IPS-20b (cell line): ENCODE results near the gene MINDY4.
A peak's percentile ranks its signal among the peaks of the same experiment; 100 is the strongest.

ENCODE experiments used
- H3K27ac ChIP-seq: one replicate; pipeline ENCODE4 v1.5.1; 2013; ENCODE audit warnings: low read length
- H3K27me3 ChIP-seq: 2 replicates; pipeline ENCODE4 v1.6.1; 2013; ENCODE audit warnings: mild to moderate bottlenecking, low read length, inconsistent platforms; ENCODE audit not compliant: insufficient read depth
- H3K36me3 ChIP-seq: 2 replicates; pipeline ENCODE4 v1.6.1; 2013; ENCODE audit warnings: low read depth, mild to moderate bottlenecking, inconsistent platforms, low read length, moderate library complexity; ENCODE audit not compliant: insufficient read depth
- H3K4me1 ChIP-seq: 2 replicates; pipeline ENCODE4 v1.6.1; 2013; ENCODE audit warnings: mild to moderate bottlenecking, control low read depth, inconsistent platforms, low read length, moderate library complexity; ENCODE audit not compliant: insufficient read depth
- H3K4me3 ChIP-seq: 2 replicates; pipeline ENCODE4 v1.5.1; 2013; ENCODE audit warnings: mild to moderate bottlenecking, low read length, inconsistent platforms
- H3K9ac ChIP-seq: 2 replicates; pipeline ENCODE4 v1.6.1; 2013; ENCODE audit warnings: low read depth, mild to moderate bottlenecking, inconsistent platforms, low read length, moderate library complexity
- H3K9me3 ChIP-seq: 2 replicates; pipeline ENCODE4 v1.6.1; 2013; ENCODE audit warnings: mild to moderate bottlenecking, low read depth, low read length, inconsistent platforms; ENCODE audit not compliant: insufficient read depth

Gene MINDY4

DNA sequence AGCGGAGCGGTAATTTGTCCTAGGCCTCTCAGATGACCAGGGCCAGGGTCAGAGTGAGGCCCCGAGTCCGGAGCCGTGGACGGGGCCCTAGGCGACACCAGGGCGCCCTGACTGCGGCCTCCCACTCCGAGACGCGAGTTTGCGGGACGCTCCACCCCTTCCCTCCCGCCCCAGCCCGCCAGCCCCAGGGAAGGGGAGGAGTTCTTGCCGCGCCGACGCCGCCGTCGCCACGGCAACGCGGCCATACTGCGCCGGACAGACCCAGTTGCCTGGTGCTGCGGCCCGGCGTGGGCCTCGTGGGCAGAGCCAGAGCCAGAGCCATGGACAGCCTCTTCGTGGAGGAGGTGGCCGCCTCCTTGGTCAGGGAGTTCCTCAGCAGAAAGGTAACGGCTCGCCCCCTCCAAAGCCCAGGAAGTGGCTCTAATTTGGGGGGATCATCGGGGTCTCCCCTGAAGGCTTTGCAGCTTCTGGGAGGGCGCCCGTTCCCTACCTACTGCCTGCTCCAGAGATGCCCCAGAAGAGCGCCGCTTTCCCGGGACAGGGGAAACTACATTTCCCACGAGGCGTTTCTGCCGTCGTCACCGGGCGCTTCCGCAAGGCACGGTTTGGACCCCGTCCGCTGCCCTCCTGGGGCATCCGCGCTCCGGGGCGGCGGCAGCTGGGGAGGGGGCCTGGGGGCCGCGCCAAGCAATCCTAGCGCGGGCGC lies at the start of gene MINDY4:
Gene MINDY4, plus strand, starts transcription at position 244 of the 706 bp plus-strand sequence. Its CDS starts 77 bp downstream, at position 321.
- Histone ChIP-seq H3K27ac (peak within 1 kb of the TSS; percentile 57), H3K4me3 (peak within 1 kb of the TSS; percentile 96), H3K9me3 (no peaks in the 10 kb centered on the region), H3K9ac (peak within 1 kb of the TSS; percentile 85), H3K4me1 (peaks cover 2% of the 10 kb centered on the region; the same call in 1 of the 2 replicates), H3K27me3 (0 out of 2 replicates have a peak, but pooled peaks cover 8% of the 10 kb centered on the region), H3K36me3 (no peaks in the 10 kb centered on the region)

DNA sequence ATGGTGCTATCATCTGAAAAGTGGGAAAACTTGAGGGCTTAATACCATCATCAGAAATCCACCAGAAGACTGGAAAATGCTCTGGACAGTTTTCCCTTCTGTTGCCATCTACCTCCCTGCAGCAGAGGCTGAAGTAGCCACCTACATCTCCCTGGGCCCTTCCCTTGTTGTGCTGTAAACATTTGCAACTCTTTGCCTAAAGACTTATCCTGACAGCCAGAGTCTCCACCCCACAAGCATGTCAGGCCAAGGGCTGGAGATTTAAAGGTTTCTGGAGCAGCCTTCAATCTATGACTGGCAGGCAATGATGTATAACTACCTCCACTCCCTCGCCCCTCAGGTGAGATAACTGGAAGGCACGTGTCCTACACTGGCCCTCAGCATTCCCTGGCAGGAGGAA lies 49.0 kb upstream of the MINDY4 start:
- Histone ChIP-seq H3K27me3 (peaks cover 8% of the 10 kb centered on the region), H3K36me3 (no peaks in the 10 kb centered on the region), H3K27ac (no peak overlapping the region), H3K4me1 (peaks cover 9% of the 10 kb centered on the region; the same call in 1 of the 2 replicates), H3K9me3 (peaks cover 17% of the 10 kb centered on the region), H3K9ac (no peak overlapping the region), H3K4me3 (no peak overlapping the region)

DNA sequence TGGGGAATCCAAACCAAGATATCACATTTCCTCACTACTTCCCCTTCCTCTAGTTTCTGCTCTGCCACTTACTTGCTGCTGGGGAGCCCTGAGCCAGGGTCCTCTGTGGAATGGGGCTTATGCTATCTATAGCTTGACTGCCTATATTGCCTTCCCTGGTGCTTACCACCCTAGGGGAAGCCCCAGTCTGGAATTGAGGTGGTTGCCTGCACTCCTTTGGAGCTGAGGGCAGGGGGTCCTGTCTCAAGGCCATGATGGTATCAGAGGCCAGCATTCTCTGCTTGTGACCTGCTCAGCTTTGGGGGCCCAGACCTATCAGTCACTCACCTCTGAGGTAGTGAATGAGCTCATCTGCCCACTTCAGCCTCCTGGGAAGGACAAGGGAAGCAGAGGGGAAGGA lies 48.5 kb upstream of the MINDY4 start:
- H3K27me3 ChIP-seq: peaks cover 8% of the 10 kb centered on the region
- H3K4me3 ChIP-seq: no peak overlapping the region
- H3K9me3 ChIP-seq: peaks cover 16% of the 10 kb centered on the region
- peaks cover 11% of the 10 kb centered on the region; the same call in 1 of the 2 replicates for H3K4me1 ChIP-seq
- H3K9ac ChIP-seq: no peak overlapping the region
- no peaks in the 10 kb centered on the region for H3K36me3 ChIP-seq
- no peak overlapping the region for H3K27ac ChIP-seq

DNA sequence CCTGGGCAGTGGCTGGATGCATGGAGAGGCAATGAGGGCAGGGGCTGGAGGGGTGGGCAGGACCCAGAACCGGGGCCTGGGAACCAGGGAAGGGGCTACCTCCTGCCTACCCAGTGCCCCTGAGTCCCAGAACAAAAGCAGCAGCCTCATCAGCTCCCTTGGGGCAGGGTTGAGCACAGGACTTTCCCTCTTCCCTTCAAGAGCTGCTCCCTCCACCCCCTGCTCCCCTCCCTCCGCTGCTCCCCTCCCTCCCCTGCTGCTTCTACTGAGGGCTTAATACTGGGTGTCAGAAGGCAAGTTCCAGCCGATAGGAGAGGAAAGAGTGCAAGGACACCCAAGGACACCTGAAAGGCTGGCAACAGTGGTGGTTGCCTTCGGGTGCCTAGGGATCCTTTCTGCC lies 47.4 kb upstream of the MINDY4 start:
- Histone ChIP-seq H3K36me3 (no peaks in the 10 kb centered on the region), H3K27ac (no peak overlapping the region), H3K27me3 (peaks cover 8% of the 10 kb centered on the region), H3K9ac (no peak overlapping the region), H3K4me3 (no peak overlapping the region), H3K4me1 (peaks cover 11% of the 10 kb centered on the region; the same call in 1 of the 2 replicates), H3K9me3 (peaks cover 5% of the 10 kb centered on the region; the same call in 1 of the 2 replicates)

DNA sequence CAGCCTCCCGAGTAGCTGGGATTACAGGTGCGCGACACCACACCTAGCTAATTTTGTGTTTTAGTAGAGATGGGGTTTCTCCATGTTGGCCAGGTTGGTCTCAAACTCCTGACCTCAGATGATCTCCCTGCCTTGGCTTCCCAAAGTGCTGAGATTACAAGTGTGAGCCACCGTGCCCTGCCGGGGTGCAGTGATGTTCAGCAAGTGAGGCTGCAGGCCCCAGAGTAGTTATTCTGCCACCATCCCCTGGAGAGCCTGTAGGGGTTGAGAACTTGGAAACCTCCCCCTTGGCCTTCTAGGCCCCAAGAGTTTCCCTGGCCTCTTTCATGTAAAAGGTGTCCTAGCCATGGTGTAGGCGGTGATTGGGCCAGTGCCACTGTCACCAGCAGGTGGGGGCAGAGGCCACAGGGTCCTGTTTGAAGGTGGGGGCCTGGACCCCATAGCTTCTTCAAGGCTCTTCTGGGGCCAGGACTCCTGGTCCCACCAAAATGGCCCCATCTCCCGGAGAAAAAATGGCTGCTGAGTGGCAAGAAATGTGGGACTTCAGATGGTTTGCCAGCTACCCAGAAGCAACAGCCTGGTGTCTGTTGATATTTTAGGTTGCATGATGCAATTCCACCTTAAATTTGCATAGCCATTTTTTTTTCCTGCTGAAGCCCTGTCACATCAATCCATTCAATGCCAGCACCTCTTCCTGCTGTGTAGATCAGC lies 44.8 kb upstream of the MINDY4 start:
- Histone ChIP-seq H3K9me3 (no peaks in the 10 kb centered on the region), H3K36me3 (no peaks in the 10 kb centered on the region), H3K9ac (peak overlapping the region; percentile 7; the same call in 1 of the 2 replicates), H3K4me3 (no peak overlapping the region), H3K27ac (peak overlapping the region; percentile 12), H3K27me3 (peaks cover 8% of the 10 kb centered on the region), H3K4me1 (peaks cover 11% of the 10 kb centered on the region; the same call in 1 of the 2 replicates)

DNA sequence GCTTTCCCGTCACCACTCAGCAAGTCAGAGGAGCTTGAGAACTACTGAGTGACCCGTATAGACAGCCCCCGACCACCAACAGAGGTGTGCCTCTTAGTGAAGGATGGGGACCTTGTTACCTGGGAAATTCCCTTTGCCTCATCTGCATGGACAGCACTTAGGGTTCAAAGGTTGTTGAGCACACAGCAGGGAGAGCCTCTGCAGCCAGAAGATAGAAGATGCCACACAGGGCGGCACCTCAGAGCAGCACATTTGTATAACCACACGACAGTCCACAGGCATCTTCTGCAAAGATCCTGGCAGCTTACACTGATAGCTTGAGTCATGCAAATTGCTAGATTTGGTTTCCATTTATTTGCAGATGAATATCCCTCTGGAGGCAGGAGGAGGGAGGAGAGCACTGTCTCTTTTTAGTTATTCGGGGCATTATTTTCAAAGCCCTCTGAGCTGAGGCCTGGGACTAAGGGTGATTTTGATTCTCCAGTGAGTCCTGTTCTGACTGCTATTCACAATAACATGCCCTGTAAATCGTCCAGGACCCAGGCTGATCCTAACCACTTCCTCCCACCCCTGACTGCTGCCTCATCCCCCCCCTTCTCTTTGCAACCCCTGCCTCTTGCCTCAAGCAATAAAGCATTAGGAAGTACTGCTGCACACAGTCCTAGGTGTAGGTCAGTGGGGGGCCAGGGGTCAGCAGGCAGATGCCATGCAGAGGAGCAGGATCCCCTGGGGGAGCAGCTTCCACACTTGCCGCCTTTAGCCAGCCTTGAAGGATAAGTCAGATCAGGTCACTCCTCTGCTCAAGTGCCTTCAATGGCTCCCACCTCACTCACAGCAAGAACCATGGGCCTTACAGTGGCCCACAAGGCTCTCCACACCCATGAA lies 43.9 kb upstream of the MINDY4 start:
- H3K27ac ChIP-seq: peak overlapping the region; percentile 12
- H3K9me3 ChIP-seq: no peaks in the 10 kb centered on the region
- H3K36me3 ChIP-seq: no peaks in the 10 kb centered on the region
- H3K4me3 ChIP-seq: no peak overlapping the region
- peaks cover 8% of the 10 kb centered on the region for H3K27me3 ChIP-seq
- peak overlapping the region; percentile 7; the same call in 1 of the 2 replicates for H3K9ac ChIP-seq
- peaks cover 11% of the 10 kb centered on the region; the same call in 1 of the 2 replicates for H3K4me1 ChIP-seq

DNA sequence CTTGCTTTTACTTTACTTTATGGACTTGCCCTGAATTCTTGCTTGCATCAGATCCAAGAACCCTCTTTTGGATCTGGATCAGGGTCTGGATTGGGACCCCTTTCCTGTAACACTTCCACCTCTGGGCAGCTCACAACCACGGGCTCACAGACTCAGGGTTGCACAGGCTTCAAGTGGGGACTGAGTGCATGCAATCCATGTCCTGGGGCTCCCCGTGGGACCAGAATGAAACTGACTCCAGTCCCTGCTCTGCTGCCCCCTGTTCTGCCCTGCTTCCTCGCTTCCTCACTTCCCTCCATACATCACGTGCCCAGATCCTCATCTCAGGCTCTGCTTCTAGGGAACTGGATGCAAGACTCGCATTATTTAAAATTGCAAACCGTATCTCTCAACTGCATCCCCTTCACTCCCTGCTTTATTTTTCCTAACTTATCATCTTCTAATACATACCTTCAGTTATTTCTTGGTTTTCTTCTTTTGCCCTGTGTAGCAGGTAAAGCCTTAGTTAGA lies 42.6 kb upstream of the MINDY4 start:
- Histone ChIP-seq H3K4me3 (no peak overlapping the region), H3K36me3 (no peaks in the 10 kb centered on the region), H3K9ac (no peak overlapping the region), H3K27ac (no peak overlapping the region), H3K9me3 (no peaks in the 10 kb centered on the region), H3K27me3 (peaks cover 8% of the 10 kb centered on the region), H3K4me1 (peaks cover 11% of the 10 kb centered on the region; the same call in 1 of the 2 replicates)

DNA sequence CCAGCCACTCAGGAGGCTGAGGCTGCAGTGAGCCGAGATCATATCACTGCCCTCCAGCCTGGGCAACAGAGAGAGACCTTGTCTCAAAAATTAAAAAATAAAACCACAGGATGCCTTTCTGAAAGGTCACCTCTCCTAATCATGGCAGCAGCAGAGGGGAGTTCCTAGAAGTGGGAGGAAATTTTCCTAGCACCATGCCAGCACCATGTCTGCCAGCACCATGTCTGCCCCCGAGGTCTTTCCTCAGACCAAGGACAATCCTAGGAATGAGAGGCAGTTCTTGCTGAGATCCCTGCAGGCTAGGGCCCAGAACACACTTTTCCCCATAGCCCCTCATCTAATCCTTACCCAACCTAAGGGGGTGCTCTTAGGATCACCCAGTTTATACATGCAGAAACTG lies 41.6 kb upstream of the MINDY4 start:
- H3K36me3 ChIP-seq: no peaks in the 10 kb centered on the region
- peaks cover 11% of the 10 kb centered on the region; the same call in 1 of the 2 replicates for H3K4me1 ChIP-seq
- no peak overlapping the region for H3K9ac ChIP-seq
- H3K9me3 ChIP-seq: no peaks in the 10 kb centered on the region
- H3K4me3 ChIP-seq: no peak overlapping the region
- H3K27me3 ChIP-seq: peaks cover 5% of the 10 kb centered on the region
- no peak overlapping the region for H3K27ac ChIP-seq

DNA sequence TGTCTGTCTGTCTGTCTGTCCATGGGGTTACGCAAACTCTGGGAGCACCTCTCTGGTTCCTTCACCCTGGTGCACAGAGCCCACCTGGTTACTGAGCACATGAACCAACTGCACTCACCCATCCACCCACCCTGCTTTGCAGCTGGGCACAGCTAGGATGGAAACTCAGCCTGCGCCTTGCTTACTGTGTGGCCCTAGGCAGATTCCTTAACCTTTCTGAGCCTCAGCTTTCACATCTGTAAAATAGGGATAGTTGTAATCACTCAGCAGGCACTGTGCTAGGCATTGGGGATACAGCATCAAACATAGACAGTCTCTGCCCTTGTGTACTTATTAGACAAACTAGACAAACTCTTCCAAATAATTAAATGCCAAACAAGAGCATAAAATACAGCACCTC lies 41.1 kb upstream of the MINDY4 start:
- H3K27me3 ChIP-seq: peaks cover under 1% of the 10 kb centered on the region
- H3K27ac ChIP-seq: no peak overlapping the region
- H3K36me3 ChIP-seq: no peaks in the 10 kb centered on the region
- H3K4me1 ChIP-seq: peaks cover 11% of the 10 kb centered on the region; the same call in 1 of the 2 replicates
- H3K9ac ChIP-seq: no peak overlapping the region
- H3K4me3 ChIP-seq: no peak overlapping the region
- H3K9me3 ChIP-seq: no peaks in the 10 kb centered on the region

DNA sequence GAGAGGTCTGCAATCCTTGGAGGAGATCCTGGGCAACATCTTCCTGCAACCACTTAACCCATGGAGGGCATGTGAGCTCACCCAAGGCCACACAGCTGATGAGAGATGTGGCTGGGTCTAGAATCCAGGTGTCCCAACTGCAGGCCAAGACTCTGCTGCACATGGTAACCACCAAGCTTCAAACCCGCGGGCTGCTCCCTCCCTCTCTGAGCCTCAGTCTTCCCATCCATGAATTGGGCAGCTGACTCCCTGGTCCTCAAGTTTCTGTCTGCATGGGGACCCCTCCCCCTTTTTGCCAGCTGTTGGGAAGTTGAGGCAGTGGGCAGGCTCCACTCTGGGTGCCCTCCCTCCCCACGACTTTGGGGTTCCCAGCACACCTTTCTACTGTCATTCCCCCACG lies 40.2 kb upstream of the MINDY4 start:
- no peaks in the 10 kb centered on the region for H3K27me3 ChIP-seq
- no peaks in the 10 kb centered on the region for H3K36me3 ChIP-seq
- no peak overlapping the region for H3K9ac ChIP-seq
- no peak overlapping the region for H3K27ac ChIP-seq
- H3K9me3 ChIP-seq: no peaks in the 10 kb centered on the region
- no peak overlapping the region for H3K4me3 ChIP-seq
- H3K4me1 ChIP-seq: peaks cover 11% of the 10 kb centered on the region; the same call in 1 of the 2 replicates

DNA sequence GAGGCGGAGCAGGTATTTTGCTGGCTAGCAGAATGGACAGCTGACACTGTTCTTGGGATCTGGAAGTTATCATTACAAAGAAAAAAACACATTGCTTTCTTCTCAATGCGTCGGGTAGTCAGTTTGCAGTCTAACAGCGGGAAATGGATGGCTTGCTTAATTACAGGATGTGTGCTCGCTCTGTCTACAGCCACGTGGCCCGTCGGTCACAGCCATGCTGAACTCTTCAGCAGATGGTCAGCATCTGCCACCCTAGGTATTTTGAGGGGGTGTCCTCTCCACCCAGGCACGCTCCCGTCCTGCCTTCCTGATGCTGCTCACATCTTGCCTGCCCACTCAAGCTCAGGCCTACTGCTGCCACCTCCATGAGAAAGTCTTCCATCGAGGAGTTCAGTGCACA lies 39.6 kb upstream of the MINDY4 start:
- Histone ChIP-seq H3K36me3 (no peaks in the 10 kb centered on the region), H3K9me3 (no peaks in the 10 kb centered on the region), H3K4me1 (peaks cover 8% of the 10 kb centered on the region; the same call in 1 of the 2 replicates), H3K4me3 (no peak overlapping the region), H3K9ac (no peak overlapping the region), H3K27ac (no peak overlapping the region), H3K27me3 (no peaks in the 10 kb centered on the region)
